IPS-18a (cell line): ENCODE results near the gene C15orf39.
"Not testable (repeated sequence)": the region's sequence is repeated elsewhere in the genome, so short reads cannot be mapped to it uniquely, and the experiment has no call there.

ENCODE experiments used
- H3K27ac ChIP-seq: one replicate; pipeline ENCODE4 v1.5.1; 2013; ENCODE audit warnings: low read length
- H3K27me3 ChIP-seq: one replicate; pipeline ENCODE4 v1.6.1; 2013; ENCODE audit warnings: mild to moderate bottlenecking, low read length; ENCODE audit not compliant: control insufficient read depth, insufficient read depth
- H3K36me3 ChIP-seq: one replicate; pipeline ENCODE4 v1.6.1; 2013; ENCODE audit warnings: low read depth, low read length; ENCODE audit not compliant: control insufficient read depth
- H3K4me1 ChIP-seq: one replicate; pipeline ENCODE4 v1.6.1; 2013; ENCODE audit warnings: low read depth, low read length; ENCODE audit not compliant: control insufficient read depth
- H3K4me3 ChIP-seq: one replicate; pipeline ENCODE4 v1.5.1; 2013; ENCODE audit warnings: low read length
- H3K9ac ChIP-seq: one replicate; pipeline ENCODE4 v1.6.1; 2013; ENCODE audit warnings: mild to moderate bottlenecking, low read length, moderate library complexity
- H3K9me3 ChIP-seq: one replicate; pipeline ENCODE4 v1.6.1; 2013; ENCODE audit warnings: low read depth, low read length; ENCODE audit not compliant: control insufficient read depth

Gene C15orf39

DNA sequence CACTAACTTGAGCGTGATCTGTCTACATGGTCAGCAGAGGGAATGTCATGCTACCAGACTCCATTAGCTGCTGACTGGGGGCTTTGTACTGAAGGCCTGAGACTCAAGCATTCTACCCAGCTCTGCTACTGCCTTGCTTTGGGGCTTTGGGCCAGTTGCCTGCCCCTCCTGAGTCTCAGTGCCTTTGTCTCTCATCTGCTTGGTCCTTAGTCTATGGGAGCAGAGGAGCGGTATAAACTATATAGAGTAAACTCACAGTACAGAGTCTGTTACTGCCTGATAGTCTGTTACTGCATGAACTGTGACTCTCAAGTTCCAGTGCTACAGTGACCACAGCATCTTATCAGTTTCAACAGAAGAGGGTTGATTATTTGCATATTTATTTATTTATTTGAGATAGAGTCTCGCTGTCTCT, 38.5 kb upstream of the C15orf39 start:
- Histone ChIP-seq H3K27me3 (no peaks in the 10 kb centered on the region), H3K9me3 (no peaks in the 10 kb centered on the region), H3K36me3 (no peaks in the 10 kb centered on the region), H3K4me1 (peaks cover 9% of the 10 kb centered on the region), H3K9ac (no peak overlapping the region), H3K27ac (no peak overlapping the region), H3K4me3 (no peak overlapping the region)

DNA sequence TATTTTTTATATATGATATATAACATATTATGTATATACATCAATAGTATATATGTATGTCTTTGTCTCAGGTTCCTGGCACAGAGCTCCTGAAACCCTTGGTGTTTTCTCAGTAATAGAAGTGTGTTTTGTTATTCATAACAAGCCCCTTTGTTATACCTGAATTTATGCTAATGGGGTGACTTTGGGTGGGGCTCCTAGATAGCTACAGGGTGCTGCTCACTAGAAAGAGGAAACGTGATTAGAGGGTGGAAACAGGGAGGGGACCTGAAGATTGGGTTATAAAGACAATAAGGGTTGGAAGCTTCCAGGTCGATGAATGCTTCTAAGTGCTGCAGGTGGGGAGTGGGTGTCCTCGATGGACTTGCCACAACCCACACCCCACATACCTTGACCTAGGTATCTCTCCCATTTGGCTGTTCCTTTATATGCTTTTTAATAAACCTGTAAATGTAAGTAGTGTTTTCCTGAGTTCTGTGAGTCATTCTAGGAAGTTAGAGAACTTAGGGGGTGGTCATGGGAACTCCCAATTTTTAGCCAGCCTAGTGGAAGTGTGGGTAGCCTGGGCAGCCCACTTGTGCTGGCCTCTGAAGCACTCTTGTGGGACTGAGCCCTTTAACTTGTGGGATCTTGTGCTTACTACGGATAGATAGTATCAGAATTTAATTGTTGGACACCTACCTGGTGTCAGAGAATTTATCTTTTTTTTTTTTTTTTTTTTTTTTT, 36.9 kb upstream of the C15orf39 start:
- H3K9ac ChIP-seq, result no peak overlapping the region
- H3K27me3 ChIP-seq, result no peaks in the 10 kb centered on the region
- no peaks in the 10 kb centered on the region for H3K9me3 ChIP-seq
- H3K4me3 ChIP-seq, result no peak overlapping the region
- no peaks in the 10 kb centered on the region for H3K36me3 ChIP-seq
- no peak overlapping the region for H3K27ac ChIP-seq
- H3K4me1 ChIP-seq, result peaks cover 5% of the 10 kb centered on the region

- not testable (repeated sequence) for H3K9ac ChIP-seq, H3K36me3 ChIP-seq, H3K27ac ChIP-seq, H3K27me3 ChIP-seq, H3K4me1 ChIP-seq, H3K9me3 ChIP-seq, H3K4me3 ChIP-seq
Measured at GRCh38 chr15:75166489-75167063, 35.1 kb upstream of the C15orf39 start.

GRCh38 chr15:75167588-75168350, 33.9 kb upstream of the C15orf39 start:
- Histone ChIP-seq H3K4me3 (no peak overlapping the region), H3K9ac (no peak overlapping the region), H3K27ac (no peak overlapping the region), H3K4me1 (peaks cover 5% of the 10 kb centered on the region), H3K9me3 (no peaks in the 10 kb centered on the region), H3K27me3 (no peaks in the 10 kb centered on the region), H3K36me3 (no peaks in the 10 kb centered on the region)

- H3K9ac ChIP-seq, result no peak overlapping the region
Measured at GRCh38 chr15:75168374-75168773, 33.3 kb upstream of the C15orf39 start.

GRCh38 chr15:75170203-75170602, 31.5 kb upstream of the C15orf39 start:
- Histone ChIP-seq H3K4me1 (no peaks in the 10 kb centered on the region), H3K9ac (no peak overlapping the region), H3K27ac (no peak overlapping the region)

More at GRCh38 chr15:75168374-75168773, 33.3 kb upstream of the C15orf39 start:
- H3K4me1 ChIP-seq, result peaks cover 5% of the 10 kb centered on the region
- H3K4me3 ChIP-seq, result no peak overlapping the region
- no peaks in the 10 kb centered on the region for H3K27me3 ChIP-seq
- no peaks in the 10 kb centered on the region for H3K36me3 ChIP-seq
- no peak overlapping the region for H3K27ac ChIP-seq
- no peaks in the 10 kb centered on the region for H3K9me3 ChIP-seq

GRCh38 chr15:75170711-75171341, 30.9 kb upstream of the C15orf39 start:
- no peaks in the 10 kb centered on the region for H3K4me1 ChIP-seq
- H3K27ac ChIP-seq, result no peak overlapping the region
- H3K27me3 ChIP-seq, result no peaks in the 10 kb centered on the region
- no peak overlapping the region for H3K9ac ChIP-seq
- no peak overlapping the region for H3K4me3 ChIP-seq
- H3K36me3 ChIP-seq, result no peaks in the 10 kb centered on the region
- H3K9me3 ChIP-seq, result no peaks in the 10 kb centered on the region

More at GRCh38 chr15:75170203-75170602, 31.5 kb upstream of the C15orf39 start:
- Histone ChIP-seq H3K9me3 (no peaks in the 10 kb centered on the region), H3K27me3 (no peaks in the 10 kb centered on the region), H3K4me3 (no peak overlapping the region), H3K36me3 (no peaks in the 10 kb centered on the region)

DNA sequence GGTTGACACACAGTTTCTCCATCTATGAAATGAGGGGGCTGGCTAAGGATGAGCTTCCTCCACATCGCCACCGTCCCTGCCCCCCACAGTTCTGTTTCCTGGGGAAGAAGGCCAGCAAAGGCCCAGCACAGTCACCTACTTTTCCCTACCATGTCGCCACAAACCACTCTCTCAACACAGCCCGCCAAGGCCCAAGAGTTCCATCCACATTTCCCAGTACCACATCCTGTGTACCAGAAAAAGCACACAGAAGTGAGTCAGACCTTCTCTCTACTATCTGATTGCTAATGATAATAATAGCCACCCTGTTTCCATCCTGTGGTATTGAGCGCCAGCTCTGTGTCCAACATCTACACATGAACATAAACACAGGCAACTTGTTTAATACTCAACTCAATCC, 30.3 kb upstream of the C15orf39 start:
- Histone ChIP-seq H3K4me3 (no peak overlapping the region), H3K36me3 (no peaks in the 10 kb centered on the region), H3K9ac (no peak overlapping the region), H3K27me3 (no peaks in the 10 kb centered on the region), H3K4me1 (no peaks in the 10 kb centered on the region), H3K9me3 (no peaks in the 10 kb centered on the region), H3K27ac (no peak overlapping the region)

DNA sequence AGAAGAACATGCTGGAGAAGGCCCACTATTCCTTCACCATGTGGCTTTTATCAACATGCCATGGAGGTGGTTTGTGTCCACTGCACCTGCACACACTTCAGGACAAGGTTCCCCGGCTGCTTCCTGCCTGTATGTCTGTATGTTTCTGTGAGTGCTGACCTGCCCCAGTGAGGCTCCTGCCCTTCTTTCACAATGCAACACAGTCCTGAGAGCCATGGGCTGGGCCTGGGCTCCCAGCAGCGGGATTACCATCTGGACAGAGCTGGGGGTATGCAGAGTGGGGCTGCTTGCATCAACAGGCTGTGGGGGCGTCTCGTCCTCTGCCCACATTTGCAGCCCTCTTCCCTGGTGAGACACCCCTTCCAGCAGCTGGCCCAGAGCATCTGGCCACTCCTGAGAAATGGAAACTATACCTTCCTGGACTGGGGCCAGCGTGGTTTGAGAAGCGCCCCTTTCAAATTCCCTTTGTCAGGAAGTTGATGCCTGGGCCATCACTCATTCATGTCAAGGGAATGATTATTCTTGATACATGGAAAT, 29.3 kb upstream of the C15orf39 start:
- Histone ChIP-seq H3K9ac (no peak overlapping the region), H3K4me1 (no peaks in the 10 kb centered on the region), H3K27me3 (peaks cover 9% of the 10 kb centered on the region), H3K4me3 (no peak overlapping the region), H3K27ac (no peak overlapping the region), H3K36me3 (no peaks in the 10 kb centered on the region), H3K9me3 (no peaks in the 10 kb centered on the region)

DNA sequence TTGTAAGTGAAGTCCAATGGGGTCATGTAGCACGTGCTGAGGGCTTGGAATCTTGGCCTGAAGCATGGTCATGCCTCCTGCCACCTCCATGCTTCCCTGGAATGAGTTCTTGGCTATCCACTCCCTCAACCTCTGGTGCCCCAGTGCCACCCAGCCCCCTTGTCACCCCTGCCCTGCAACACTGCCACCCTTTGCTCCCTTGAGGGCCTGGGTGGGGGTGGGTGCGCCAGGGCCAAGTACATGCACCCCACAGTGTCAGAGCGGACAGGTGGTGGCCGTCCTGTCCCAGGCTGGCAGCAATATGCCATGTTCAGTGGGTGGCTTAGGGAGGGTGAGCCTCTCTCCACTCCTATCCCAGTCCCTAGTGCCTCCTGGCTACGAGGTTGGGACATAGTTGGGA, 27.6 kb upstream of the C15orf39 start:
- Histone ChIP-seq H3K4me1 (peaks cover 12% of the 10 kb centered on the region), H3K27me3 (peaks cover 22% of the 10 kb centered on the region), H3K9me3 (no peaks in the 10 kb centered on the region), H3K27ac (no peak overlapping the region), H3K9ac (no peak overlapping the region), H3K4me3 (no peak overlapping the region), H3K36me3 (no peaks in the 10 kb centered on the region)

GRCh38 chr15:75174729-75175128, 27.0 kb upstream of the C15orf39 start:
- Histone ChIP-seq H3K4me3 (no peak overlapping the region), H3K4me1 (peaks cover 18% of the 10 kb centered on the region), H3K9me3 (no peaks in the 10 kb centered on the region), H3K9ac (no peak overlapping the region), H3K27me3 (peaks cover 29% of the 10 kb centered on the region), H3K27ac (no peak overlapping the region), H3K36me3 (no peaks in the 10 kb centered on the region)
